HepG2 (cell line): ENCODE measurements around the gene FHL3. TPM values are rescaled to one million over a fixed set of nuclear protein-coding genes. Genes with fewer than 3 reads are reported as not detected.

ENCODE experiments used
- ATF7-NPFF ChIP-seq: sonication (generic); formaldehyde crosslinking; IDR thresholded peaks from 2 replicates; pipeline ENCODE4 v1.8.1; 2023; ENCODE audit warnings: mild to moderate bottlenecking, low read depth, missing genetic modification reagents, moderate library complexity
- BORCS8-MEF2B ChIP-seq: sonication (generic); formaldehyde crosslinking; IDR thresholded peaks from 2 replicates; pipeline ENCODE4 v1.8.0; 2022; ENCODE audit warnings: mild to moderate bottlenecking, missing genetic modification reagents
- KMT2B ChIP-seq: IDR thresholded peaks from 2 replicates; pipeline ENCODE4 v1.6.1; 2016; ENCODE audit warnings: missing genetic modification reagents, missing compliant biosample characterization
- MAX ChIP-seq: IDR thresholded peaks from 2 replicates; pipeline ENCODE4 v1.6.1; 2012; ENCODE audit warnings: inconsistent platforms
- MBD4 ChIP-seq: IDR thresholded peaks from 2 replicates; pipeline ENCODE4 v1.6.1; 2012; ENCODE audit warnings: low read length, inconsistent platforms, borderline replicate concordance
- MXD3 ChIP-seq: IDR thresholded peaks from 2 replicates; pipeline ENCODE4 v1.6.1; 2016; ENCODE audit warnings: mild to moderate bottlenecking, missing biosample characterization, missing genetic modification reagents
- MYC ChIP-seq: sonication (generic); formaldehyde crosslinking; IDR thresholded peaks from 2 replicates; pipeline ENCODE4 v1.9.0; 2021; ENCODE audit warnings: missing genetic modification reagents, borderline replicate concordance
- NFYB ChIP-seq: sonication (generic); formaldehyde crosslinking; IDR thresholded peaks from 2 replicates; pipeline ENCODE4 v1.4.0; 2020; ENCODE audit warnings: missing genetic modification reagents
- POLR2G ChIP-seq: fragments of 200-400 bp; formaldehyde crosslinking; IDR thresholded peaks from 2 replicates; pipeline ENCODE4 v1.6.1; 2018; ENCODE audit warnings: mild to moderate bottlenecking, low read depth, low read length, moderate library complexity
- SALL2 ChIP-seq: sonication (generic); formaldehyde crosslinking; IDR thresholded peaks from 2 replicates; pipeline ENCODE4 v1.8.1; 2023; ENCODE audit warnings: mild to moderate bottlenecking, missing genetic modification reagents, inconsistent platforms
- SAP130 ChIP-seq: IDR thresholded peaks from 2 replicates; pipeline ENCODE4 v1.6.1; 2016; ENCODE audit warnings: low read depth
- SCMH1 ChIP-seq: sonication (generic); formaldehyde crosslinking; IDR thresholded peaks from 2 replicates; pipeline ENCODE4 v1.9.0; 2021; ENCODE audit warnings: missing genetic modification reagents, mild to moderate bottlenecking, borderline replicate concordance
- SP2 ChIP-seq: sonication (generic); formaldehyde crosslinking; IDR thresholded peaks from 2 replicates; pipeline ENCODE4 v1.5.1; 2020; ENCODE audit warnings: mild to moderate bottlenecking, missing genetic modification reagents
- UBTF ChIP-seq: sonication (generic); formaldehyde crosslinking; IDR thresholded peaks from 2 replicates; pipeline ENCODE4 v1.4.0; 2020; ENCODE audit warnings: mild to moderate bottlenecking, missing genetic modification reagents
- ZNF136 ChIP-seq: sonication (generic); formaldehyde crosslinking; IDR thresholded peaks from 2 replicates; pipeline ENCODE4 v1.8.1; 2022; ENCODE audit warnings: low read depth, mild to moderate bottlenecking, moderate library complexity, missing genetic modification reagents
- ZNF263 ChIP-seq: sonication (generic); formaldehyde crosslinking; IDR thresholded peaks from 2 replicates; pipeline ENCODE4 v1.4.0; 2020; ENCODE audit warnings: missing genetic modification reagents
- ZNF773 ChIP-seq: sonication (generic); formaldehyde crosslinking; IDR thresholded peaks from 2 replicates; pipeline ENCODE4 v1.4.0; 2020; ENCODE audit warnings: missing genetic modification reagents, borderline replicate concordance
- ZNF850 ChIP-seq: sonication (generic); formaldehyde crosslinking; conservative IDR thresholded peaks from 2 replicates; pipeline ENCODE4 v1.9.0; 2021; ENCODE audit warnings: mild to moderate bottlenecking, missing genetic modification reagents
- polyA plus RNA-seq, 8 experiments: library from polyadenylated mRNA; depleted of rRNA in 3 of 8; stranded (reverse) in 7 of 8; unstranded in 1 of 8; fragments of >200 nt; fragmentation: Illumina TruSeq in 4 of 8; extraction: Trizol in 4 of 8; gene quantifications; 2 replicates each; pipeline versions ENCODE4 v1.2.1 to v1.2.3, GENCODE V29; 2011 to 2016; ENCODE audit warnings: low read depth in 4 of 8, missing spikeins in 1 of 8, mixed read lengths in 1 of 8; ENCODE audit not compliant: insufficient read depth in 1 of 8
- total RNA-seq, 5 experiments: library from RNA; depleted of rRNA; stranded (reverse); fragments of >200 nt; fragmentation: Illumina TruSeq; extraction: Trizol; gene quantifications; 2 replicates each; pipeline ENCODE4 v1.2.3, GENCODE V29; 2016; ENCODE audit warnings: low read depth in 1 of 5
- TF ChIP-seq, protein P1 (sequence below): sonication (generic); formaldehyde crosslinking; IDR thresholded peaks from 2 replicates; pipeline ENCODE4 v1.4.0; 2020; ENCODE audit warnings: missing genetic modification reagents
- TF ChIP-seq, protein P2 (sequence below): IDR thresholded peaks from 2 replicates; pipeline ENCODE4 v1.6.1; 2016; ENCODE audit warnings: missing compliant biosample characterization, missing genetic modification reagents, borderline replicate concordance
- TF ChIP-seq, protein P3 (sequence below): sonication (generic); formaldehyde crosslinking; IDR thresholded peaks from 2 replicates; pipeline ENCODE4 v1.4.0; 2020; ENCODE audit warnings: mild to moderate bottlenecking, missing genetic modification reagents

FHL3 gene
- total and polyA plus RNA-seq, 2 of the 13 experiments (the other 11 are each of a cell fraction or from before 2014, with no cell fraction given), result 2.8 to 6.6 TPM

DNA sequence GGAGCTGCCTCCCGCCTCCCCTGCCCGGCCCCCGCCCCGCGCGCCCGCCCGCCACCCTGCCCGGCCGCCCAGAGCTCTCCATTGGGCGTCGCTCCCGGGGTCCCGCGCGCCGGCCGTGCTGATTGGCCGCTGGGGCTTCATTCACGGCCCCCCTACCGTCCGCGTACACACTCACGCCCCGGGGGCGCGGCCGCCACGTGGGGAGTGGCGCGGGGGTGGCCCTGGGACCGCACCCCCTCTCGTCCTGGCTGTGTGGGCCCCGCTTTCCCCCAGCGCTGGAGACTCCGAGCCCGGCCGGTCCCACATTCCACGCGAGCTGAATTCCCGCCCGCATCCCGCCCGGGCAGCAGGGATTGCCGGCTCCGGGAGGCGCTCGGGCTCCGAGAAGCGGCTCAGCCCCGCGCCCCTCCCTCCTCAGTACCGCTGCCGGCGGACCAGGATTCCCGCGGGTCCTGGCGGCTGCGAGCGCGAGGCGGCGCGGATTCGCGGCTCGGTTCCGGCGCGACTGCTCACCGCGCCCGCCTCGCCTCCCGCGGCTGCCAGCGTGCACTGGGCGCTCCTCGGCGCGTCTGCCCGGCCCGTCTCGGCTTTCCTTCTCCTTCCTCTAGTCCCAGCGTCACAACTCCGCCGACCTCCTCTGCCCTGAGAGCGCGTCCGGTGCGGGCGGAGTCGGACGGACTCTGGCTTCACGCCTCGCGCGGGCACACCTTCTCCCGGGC lies 41.7 kb upstream of the FHL3 start (continued):
- TF ChIP-seq MXD3 (CRISPR knock-in tag) (peak; percentile 65; the same call in 1 of the 2 replicates), NFYB (peak; percentile 82), ZNF850 (CRISPR knock-in tag) (0 out of 2 replicates have a peak, but pooled peaks have one; percentile 45), ATF7-NPFF (peak; percentile 21; the same call in 1 of the 2 replicates), KMT2B (CRISPR knock-in tag) (no peak), ZNF773 (CRISPR knock-in tag) (0 out of 2 replicates have a peak, but pooled peaks have one; percentile 3), ZNF263 (CRISPR knock-in tag) (0 out of 2 replicates have a peak, but pooled peaks have one; percentile 14), MAX (peak; percentile 62), SALL2 (CRISPR knock-in tag) (no peak), BORCS8-MEF2B (CRISPR knock-in tag) (peak; percentile 49; the same call in 1 of the 2 replicates), MYC (CRISPR knock-in tag) (0 out of 2 replicates have a peak, but pooled peaks have one; percentile 6), SP2 (CRISPR knock-in tag) (peak; percentile 77), MBD4 (no peak), UBTF (peak; percentile 60; the same call in 1 of the 2 replicates), POLR2G (no peak), ZNF136 (CRISPR knock-in tag) (no peak), SCMH1 (CRISPR knock-in tag) (no peak), SAP130 (CRISPR knock-in tag) (peak; percentile 46; the same call in 1 of the 2 replicates)
- TF ChIP-seq, protein P1, sequence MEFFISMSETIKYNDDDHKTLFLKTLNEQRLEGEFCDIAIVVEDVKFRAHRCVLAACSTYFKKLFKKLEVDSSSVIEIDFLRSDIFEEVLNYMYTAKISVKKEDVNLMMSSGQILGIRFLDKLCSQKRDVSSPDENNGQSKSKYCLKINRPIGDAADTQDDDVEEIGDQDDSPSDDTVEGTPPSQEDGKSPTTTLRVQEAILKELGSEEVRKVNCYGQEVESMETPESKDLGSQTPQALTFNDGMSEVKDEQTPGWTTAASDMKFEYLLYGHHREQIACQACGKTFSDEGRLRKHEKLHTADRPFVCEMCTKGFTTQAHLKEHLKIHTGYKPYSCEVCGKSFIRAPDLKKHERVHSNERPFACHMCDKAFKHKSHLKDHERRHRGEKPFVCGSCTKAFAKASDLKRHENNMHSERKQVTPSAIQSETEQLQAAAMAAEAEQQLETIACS (CRISPR knock-in tag), result 0 out of 2 replicates have a peak, but pooled peaks have one; percentile 7
- TF ChIP-seq, protein P2, sequence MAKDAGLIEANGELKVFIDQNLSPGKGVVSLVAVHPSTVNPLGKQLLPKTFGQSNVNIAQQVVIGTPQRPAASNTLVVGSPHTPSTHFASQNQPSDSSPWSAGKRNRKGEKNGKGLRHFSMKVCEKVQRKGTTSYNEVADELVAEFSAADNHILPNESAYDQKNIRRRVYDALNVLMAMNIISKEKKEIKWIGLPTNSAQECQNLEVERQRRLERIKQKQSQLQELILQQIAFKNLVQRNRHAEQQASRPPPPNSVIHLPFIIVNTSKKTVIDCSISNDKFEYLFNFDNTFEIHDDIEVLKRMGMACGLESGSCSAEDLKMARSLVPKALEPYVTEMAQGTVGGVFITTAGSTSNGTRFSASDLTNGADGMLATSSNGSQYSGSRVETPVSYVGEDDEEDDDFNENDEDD (CRISPR knock-in tag), result peak; percentile 37; the same call in 1 of the 2 replicates
- TF ChIP-seq, protein P3, sequence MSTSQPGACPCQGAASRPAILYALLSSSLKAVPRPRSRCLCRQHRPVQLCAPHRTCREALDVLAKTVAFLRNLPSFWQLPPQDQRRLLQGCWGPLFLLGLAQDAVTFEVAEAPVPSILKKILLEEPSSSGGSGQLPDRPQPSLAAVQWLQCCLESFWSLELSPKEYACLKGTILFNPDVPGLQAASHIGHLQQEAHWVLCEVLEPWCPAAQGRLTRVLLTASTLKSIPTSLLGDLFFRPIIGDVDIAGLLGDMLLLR (CRISPR knock-in tag), result peak; percentile 51; the same call in 1 of the 2 replicates
